Heart left ventricle (tissue), 16 donors: Measurements from ENCODE around the gene GADL1. TPM values are rescaled to one million over a fixed set of nuclear protein-coding genes. Genes with fewer than 3 reads are reported as not detected.

ENCODE experiments used
- ATAC-seq, 4 donors: fragments of 200-7000 bp; cut with Tn5 transposase; one replicate each; pipeline ENCODE4 v1.9.1; 2020 to 2022; ENCODE audit warnings: moderate library complexity in 4 of 4, mild to moderate bottlenecking in 3 of 4, moderate number of reproducible peaks in 1 of 4
- DNase-seq, 5 donors: peaks; one replicate each; pipeline ENCODE4 v3.0.0-alpha.2; 2020
- H3K27ac ChIP-seq, 12 donors: fragments of 200-600 bp; sonication (generic) in 4 of 12; one replicate each; pipeline versions ENCODE4 v1.5.0 to v1.8.0; 2016 to 2022; ENCODE audit warnings: mild to moderate bottlenecking in 2 of 12
- H3K27me3 ChIP-seq, 9 donors: fragments of 200-600 bp; sonication (generic) in 2 of 9; one replicate each; pipeline versions ENCODE4 v1.5.1 to v1.8.0; 2016 to 2022; ENCODE audit warnings: mild to moderate bottlenecking in 3 of 9
- H3K36me3 ChIP-seq, 9 donors: fragments of 200-600 bp; sonication (generic) in 2 of 9; one replicate each; pipeline versions ENCODE4 v1.5.0 to v1.8.0; 2018 to 2022; ENCODE audit warnings: mild to moderate bottlenecking in 2 of 9
- H3K4me1 ChIP-seq, 12 donors: fragments of 200-600 bp; sonication (generic) in 4 of 12; one replicate each; pipeline versions ENCODE4 v1.5.0 to v1.8.0; 2016 to 2022; ENCODE audit warnings: mild to moderate bottlenecking in 3 of 12
- H3K4me3 ChIP-seq, 12 donors: fragments of 200-600 bp; sonication (generic) in 4 of 12; one replicate each; pipeline versions ENCODE4 v1.5.0 to v1.8.0; 2017 to 2022; ENCODE audit warnings: mild to moderate bottlenecking in 9 of 12, moderate library complexity in 4 of 12
- H3K9me3 ChIP-seq, 12 donors: fragments of 200-600 bp; sonication (generic) in 4 of 12; one replicate each; pipeline versions ENCODE4 v1.5.0 to v1.8.0; 2016 to 2022; ENCODE audit warnings: mild to moderate bottlenecking in 1 of 12
- POLR2A ChIP-seq, 2 donors: fragments of 450-650 bp; IDR thresholded peaks; one replicate each; pipeline ENCODE4 v1.6.1; 2017; ENCODE audit warnings: antibody characterized with exemption in 2 of 2, mild to moderate bottlenecking in 2 of 2, moderate library complexity in 2 of 2
- WGBS, 4 donors: extraction: QIAGEN DNeasy Blood & Tissue Kit in 2 of 4; methylation state at CpG; one replicate each; pipeline versions ENCODE4 v1.1.5 to v1.1.7; 2013 to 2018; 5-methylcytosine and 5-hydroxymethylcytosine counted together
- intact Hi-C, 10 donors: fragments of 100-400 bp; cut with DNase I; formaldehyde crosslinking; loops; one replicate each; pipeline versions ENCODE4 v1.11.1 to v1.14.2; 2022
- polyA plus RNA-seq, 2 donors: library from polyadenylated mRNA; stranded (reverse); fragments of 200-250 nt; gene quantifications; one replicate each; pipeline ENCODE4 v1.2.3, GENCODE V29; 2013
- total RNA-seq, 9 donors: library from RNA; depleted of rRNA in 2 of 9; stranded (reverse); fragments of >200 nt in 2 of 9; fragmentation: NEBNext Ultra II Directional in 3 of 9; extraction: Animal tissue kit (Norgen Biotek cat#: 25700) in 3 of 9; gene quantifications; one replicate each; pipeline versions ENCODE4 v1.1.0 to v1.2.4, GENCODE V29; 2016 to 2023
- TF ChIP-seq, protein P1 (sequence below), 12 donors: fragments of 200-600 bp; sonication (generic) in 4 of 12; IDR thresholded peaks; one replicate each; pipeline versions ENCODE4 v1.5.0 to v1.8.0; 2018 to 2022; ENCODE audit warnings: antibody characterized with exemption in 12 of 12, mild to moderate bottlenecking in 5 of 12
- donor health status: ischemic (EF 13 %, LVEDD 7.1; RV severe dilation, severe dysfunction).
- donor health status: healthy with polysubstance abuse.
- donor health status: DM: no; HTN: yes; CAD: no.
- donor health status: DM: no; HTN: no; CAD: no.
- donor health status: ischemic (EF 25% LVEDD 6.9; RV normal size, moderate dysfunction).
- donor health status: ischemic (EF 25% LVEDD 5.7; RV mildly dilated, moderate dysfunction).
- donor health status: healthy.
- donor health status: DM: yes; HTN: yes; CAD: no.
- donor health status: ischemic (EF 35%, LVEDD 5.7; RV mildly dilated, moderate dysfunction).
- donor health status: nonischemic (EF 11% LVEDD 7.7; RV severe dilation, severe dysfunction).
- donor health status: DM: yes; HTN: yes; CAD: no.
- donor health status: PGD.
- donor health status: ischemic (EF 29% LVEDD 5.4; RV normal size, mild dysfunction).
- donor health status: nonischemic (EF 23%, LVEDD 6.1; RV moderate dilation, normal function).

Gene GADL1
- total and polyA plus RNA-seq, 11 donors: 0.03 to 0.59 (median 0.18) TPM; not detected in 3

DNA sequence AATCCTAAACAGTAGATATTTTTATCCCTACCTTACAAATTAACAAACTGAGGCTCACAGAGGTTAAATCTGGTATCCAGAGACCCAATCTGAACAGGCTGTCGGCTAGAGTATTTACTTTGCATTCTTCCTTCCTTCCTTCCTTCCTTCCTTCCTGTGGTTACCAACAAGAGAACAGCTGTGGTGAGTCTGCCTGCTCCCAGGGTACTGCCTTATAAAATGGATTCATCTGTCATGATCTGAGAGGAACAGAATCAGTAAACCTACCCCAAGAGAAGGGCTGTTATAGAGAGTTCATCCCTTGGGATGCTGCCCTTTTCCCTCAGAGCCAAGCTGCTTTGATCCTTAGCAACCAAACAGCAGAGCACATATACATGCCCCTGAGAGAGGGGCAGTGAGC, 3.6 kb downstream of the GADL1 start:
- ATAC-seq (no peak), DNase-seq (no peak)
- WGBS, 4 donors: 26 to 42% (median 34%) methylated on average over 1 of the region's 1 CpG
- Histone ChIP-seq H3K36me3 (no peaks in the 10 kb centered on the region), H3K4me1 (peaks cover 0 to 8% (median 0%) of the 10 kb centered on the region in 12 donors), H3K9me3 (no peaks in the 10 kb centered on the region), H3K27ac (no peak overlapping the region), H3K4me3 (no peak overlapping the region), H3K27me3 (peaks cover 0 to 25% (median 0%) of the 10 kb centered on the region in 9 donors)
- TF ChIP-seq POLR2A (IDR thresholded peaks at IDR 0.05): no peak
- TF ChIP-seq, protein P1, sequence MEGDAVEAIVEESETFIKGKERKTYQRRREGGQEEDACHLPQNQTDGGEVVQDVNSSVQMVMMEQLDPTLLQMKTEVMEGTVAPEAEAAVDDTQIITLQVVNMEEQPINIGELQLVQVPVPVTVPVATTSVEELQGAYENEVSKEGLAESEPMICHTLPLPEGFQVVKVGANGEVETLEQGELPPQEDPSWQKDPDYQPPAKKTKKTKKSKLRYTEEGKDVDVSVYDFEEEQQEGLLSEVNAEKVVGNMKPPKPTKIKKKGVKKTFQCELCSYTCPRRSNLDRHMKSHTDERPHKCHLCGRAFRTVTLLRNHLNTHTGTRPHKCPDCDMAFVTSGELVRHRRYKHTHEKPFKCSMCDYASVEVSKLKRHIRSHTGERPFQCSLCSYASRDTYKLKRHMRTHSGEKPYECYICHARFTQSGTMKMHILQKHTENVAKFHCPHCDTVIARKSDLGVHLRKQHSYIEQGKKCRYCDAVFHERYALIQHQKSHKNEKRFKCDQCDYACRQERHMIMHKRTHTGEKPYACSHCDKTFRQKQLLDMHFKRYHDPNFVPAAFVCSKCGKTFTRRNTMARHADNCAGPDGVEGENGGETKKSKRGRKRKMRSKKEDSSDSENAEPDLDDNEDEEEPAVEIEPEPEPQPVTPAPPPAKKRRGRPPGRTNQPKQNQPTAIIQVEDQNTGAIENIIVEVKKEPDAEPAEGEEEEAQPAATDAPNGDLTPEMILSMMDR (IDR thresholded peaks at IDR 0.05): no peak
- intact Hi-C loops: loop anchor here in 2 of 10 donors (10.0 kb wide), 2 partner anchors 106 to 116 kb away; no protein-coding TSS in a partner anchor

DNA sequence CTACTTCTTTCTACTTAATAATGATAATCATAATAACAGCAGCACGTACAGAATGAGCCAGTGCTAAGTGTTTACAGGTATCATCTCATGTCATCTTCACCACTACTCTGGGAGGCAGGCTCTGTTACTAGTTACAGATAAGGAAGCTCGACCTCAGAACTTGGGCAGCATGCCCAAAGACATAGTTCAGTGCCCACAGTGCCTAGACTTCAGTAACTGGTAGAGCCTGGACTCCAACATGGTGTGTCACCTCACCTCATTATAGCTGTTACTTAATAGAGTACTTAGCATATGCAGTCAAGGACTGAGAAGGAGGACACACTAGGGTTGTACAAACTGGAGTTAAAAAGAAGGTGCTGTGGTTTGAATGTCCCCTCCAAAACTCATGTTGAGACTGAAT, 7.6 kb downstream of the GADL1 start:
- no peak overlapping the region for H3K4me3 ChIP-seq
- 44 to 55% (median 50%) methylated on average over 2 of the region's 2 CpGs for WGBS, 4 donors
- no peak for DNase-seq
- no peaks in the 10 kb centered on the region for H3K9me3 ChIP-seq
- TF ChIP-seq, protein P1 (IDR thresholded peaks at IDR 0.05): no peak
- TF ChIP-seq POLR2A (IDR thresholded peaks at IDR 0.05): no peak
- intact Hi-C loops: no loop called here
- H3K27me3 ChIP-seq: no peaks in the 10 kb centered on the region
- no peak overlapping the region for H3K27ac ChIP-seq
- H3K4me1 ChIP-seq: no peaks in the 10 kb centered on the region
- no peaks in the 10 kb centered on the region for H3K36me3 ChIP-seq
- ATAC-seq: no peak

DNA sequence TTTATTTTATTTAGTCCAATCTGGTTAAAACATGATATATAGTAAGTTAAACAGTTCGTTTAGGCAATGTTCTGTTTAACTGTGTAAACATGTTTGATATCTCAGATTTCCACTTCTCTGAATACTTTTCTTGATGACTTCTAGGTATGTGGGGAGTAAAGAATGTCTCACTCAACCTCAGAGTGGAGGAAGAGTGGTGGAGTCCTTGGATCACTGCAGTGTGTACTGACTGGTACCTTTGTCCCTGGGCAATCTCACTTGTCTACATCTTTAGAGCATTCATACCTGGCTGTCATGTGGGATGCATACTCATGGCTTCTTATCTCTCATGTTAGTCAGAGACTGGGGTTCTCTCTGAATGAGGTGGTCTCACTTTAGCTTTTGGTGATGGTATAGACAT, 15.6 kb downstream of the GADL1 start:
- Histone ChIP-seq H3K27ac (no peak overlapping the region), H3K4me3 (no peak overlapping the region), H3K36me3 (no peaks in the 10 kb centered on the region), H3K4me1 (no peaks in the 10 kb centered on the region), H3K27me3 (no peaks in the 10 kb centered on the region), H3K9me3 (no peaks in the 10 kb centered on the region)
- DNase-seq (no peak), ATAC-seq (no peak)
- TF ChIP-seq POLR2A (IDR thresholded peaks at IDR 0.05): no peak
- TF ChIP-seq, protein P1 (IDR thresholded peaks at IDR 0.05): no peak
- intact Hi-C loops: no loop called here
- WGBS, 4 donors: 69 to 87% (median 74%) methylated on average over 1 of the region's 1 CpG

DNA sequence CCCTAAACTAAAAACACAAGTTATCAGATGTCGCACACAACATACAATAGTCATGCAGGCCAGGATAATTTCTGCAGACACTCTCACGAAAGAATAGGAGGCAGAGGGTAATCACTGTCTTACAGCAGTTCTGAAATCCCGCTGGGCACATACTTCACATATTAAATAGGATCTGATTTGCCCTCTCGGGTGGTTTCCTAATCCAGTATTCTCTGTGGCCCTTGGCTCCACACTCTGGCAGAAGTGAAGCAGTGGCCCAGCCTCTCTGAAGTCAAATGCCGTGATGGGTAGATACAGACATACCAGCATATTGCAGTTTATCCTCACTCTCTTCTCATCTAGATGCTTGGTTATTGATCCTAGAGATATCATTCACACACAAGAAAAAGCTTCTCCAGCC, 19.0 kb downstream of the GADL1 start:
- Histone ChIP-seq H3K4me1 (no peaks in the 10 kb centered on the region), H3K27me3 (no peaks in the 10 kb centered on the region), H3K4me3 (no peak overlapping the region), H3K27ac (no peak overlapping the region), H3K36me3 (no peaks in the 10 kb centered on the region), H3K9me3 (no peaks in the 10 kb centered on the region)
- DNase-seq (no peak), ATAC-seq (no peak)
- 82 to 92% (median 87%) methylated on average over 5 of the region's 5 CpGs for WGBS, 4 donors
- intact Hi-C loops: no loop called here
- TF ChIP-seq POLR2A (IDR thresholded peaks at IDR 0.05): no peak
- TF ChIP-seq, protein P1 (IDR thresholded peaks at IDR 0.05): no peak
